Femur (tissue), 1 donor: ENCODE measurements around the gene RABGAP1.
A peak's percentile ranks its signal among the peaks of the same experiment; 100 is the strongest.
"Not testable (repeated sequence)": the region's sequence is repeated elsewhere in the genome, so short reads cannot be mapped to it uniquely, and the experiment has no call there.

Experiments used
- DNase-seq: peaks from one replicate; pipeline ENCODE4 v3.0.0-alpha.2; 2017

Gene RABGAP1

DNA sequence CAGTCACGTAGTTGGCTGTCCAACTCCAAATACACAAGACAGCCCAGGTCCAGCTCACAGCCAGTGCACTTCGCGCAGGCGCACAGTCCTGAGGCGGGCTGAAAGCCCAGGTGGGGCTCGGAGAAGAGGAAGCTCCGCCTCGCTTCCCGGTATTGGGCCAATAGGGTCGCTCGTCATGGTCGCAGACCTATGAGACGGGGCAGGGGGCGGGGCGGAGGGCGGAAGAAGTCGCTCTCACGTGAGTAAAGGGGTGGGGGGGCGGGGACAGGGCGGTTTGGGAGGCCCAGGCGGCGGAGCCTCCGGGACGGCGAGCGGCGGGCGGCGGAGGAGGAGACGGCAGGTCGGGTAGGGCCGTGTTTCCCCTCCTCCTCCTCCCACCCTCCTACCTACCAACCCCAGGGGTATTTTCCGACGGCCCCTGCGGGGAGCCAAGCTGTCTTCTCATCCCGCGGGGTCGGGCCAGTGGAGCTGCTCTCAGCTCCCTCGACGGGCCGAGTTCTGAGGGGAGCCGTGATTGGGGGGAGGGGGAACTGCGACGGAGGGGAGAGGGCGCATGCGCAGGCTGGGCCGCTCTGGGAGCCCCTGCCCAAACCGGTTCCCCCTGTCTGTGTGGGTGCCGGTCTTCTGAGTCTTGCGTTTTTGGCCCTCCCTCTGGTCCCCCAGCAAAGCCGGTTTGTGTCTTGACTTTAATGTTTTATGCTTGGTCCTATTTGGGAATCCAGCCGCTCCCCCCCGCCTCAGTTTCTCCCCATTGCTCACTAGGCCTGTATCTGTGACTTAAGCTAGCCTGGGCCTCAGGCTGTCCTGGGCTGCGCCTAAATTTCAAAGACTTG is at the start of gene RABGAP1:
Gene RABGAP1 (plus strand): TSS at position 272 of the 833 bp plus-strand sequence. CDS start 16,040 bp downstream, outside the sequence.
- peak; percentile 99 for DNase-seq

DNA sequence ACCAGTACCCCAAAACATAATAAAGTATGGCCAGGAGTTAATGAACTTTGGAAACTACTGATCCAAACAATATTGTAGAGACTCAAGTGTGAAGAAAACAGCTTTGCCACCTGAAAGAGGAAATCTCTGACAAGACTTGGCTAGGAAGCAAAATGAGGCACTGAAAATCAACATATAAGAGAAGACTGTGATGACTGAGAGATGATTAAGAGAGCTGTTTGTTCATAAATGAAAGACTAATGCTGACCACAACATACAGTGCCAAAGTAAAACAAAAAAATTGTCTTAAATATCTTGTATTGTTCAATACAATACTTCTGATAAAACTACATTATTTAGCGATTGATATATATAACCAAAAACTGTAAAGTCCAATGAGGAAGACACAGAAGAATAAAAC is 42.9 kb upstream of the RABGAP1 start:
- DNase-seq: no peak

DNA sequence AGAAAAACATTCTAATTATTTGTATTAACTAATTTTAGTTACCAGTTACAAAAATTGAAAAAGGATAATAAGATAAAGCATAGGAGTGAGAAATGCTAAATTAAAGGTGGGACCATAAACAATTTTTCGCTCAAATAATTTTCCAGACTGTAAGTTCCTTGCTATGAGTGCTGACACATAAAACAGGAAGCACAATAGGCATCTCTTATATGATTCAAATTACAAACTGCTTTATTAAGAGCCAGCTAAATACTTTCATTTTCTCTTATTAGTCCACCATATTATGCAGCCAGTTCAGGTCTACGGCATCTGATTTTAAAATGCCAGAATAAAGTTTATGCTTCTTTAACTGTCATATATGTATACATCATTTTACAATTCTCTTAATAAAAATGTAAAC is 40.0 kb upstream of the RABGAP1 start:
- no peak for DNase-seq

DNA sequence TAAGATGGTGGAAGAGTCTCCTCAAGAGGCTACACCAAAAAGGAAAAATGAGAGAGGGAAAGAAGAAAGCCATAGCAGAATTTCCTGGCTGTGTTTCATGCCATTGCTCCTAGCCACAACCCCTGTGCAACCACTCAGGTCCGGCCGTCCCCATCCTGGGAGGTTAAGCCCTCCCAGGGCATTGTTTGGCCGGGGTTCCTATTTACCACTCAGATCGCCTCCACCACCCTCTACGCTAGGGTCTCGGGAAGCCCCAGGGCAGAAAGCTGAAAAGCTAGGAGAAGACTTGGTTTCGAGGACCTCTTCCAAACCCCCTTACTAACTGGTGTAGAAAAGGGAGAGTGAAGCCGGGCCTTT is 36.4 kb upstream of the RABGAP1 start:
- DNase-seq: no peak

DNA sequence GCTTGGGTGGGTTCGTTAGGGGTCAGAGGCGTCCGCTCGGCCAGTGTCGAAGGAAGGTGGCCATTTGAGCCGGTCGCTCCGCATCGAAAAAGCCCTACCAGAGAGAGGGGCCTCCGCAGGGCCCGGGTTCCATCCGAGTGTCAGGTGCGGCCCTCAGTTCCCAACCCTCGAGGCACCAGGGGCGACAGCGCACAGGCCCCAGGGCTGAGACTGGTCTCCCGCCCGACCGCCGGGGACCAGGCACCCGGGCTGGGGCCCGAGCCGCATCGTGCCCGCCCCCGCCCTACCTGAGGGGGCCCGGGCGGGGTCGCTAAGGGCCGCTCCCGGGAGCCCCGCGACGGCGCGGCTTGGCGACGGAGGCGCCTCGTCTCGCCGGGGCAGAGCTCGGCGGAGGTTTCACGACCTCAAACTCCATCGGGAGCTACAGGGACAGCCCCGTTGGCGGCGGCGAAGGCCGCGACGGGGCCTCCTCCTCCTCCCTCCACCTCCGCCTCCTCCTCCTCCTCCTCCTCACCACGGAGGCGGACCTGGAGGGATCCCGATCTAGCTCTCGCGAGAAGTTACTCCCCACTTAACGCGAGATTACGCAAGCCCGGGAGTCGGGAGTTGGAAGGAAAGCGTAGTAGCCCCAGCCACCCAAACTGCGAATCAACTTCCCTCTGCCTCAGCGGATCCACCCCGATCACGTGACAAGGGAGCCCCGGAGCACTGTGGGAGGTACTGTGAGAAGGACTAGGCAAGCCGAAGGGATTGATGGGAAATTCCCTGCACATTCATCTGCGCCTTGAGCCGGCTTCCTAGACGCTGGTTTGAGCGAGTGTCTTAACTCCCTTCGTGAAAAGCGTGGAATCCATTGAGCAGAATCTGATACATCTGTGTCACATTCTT is 35.8 kb upstream of the RABGAP1 start, which contains the start of gene RC3H2:
Gene RC3H2 (minus strand): TSS at position 537 of the 888 bp plus-strand sequence. CDS start 7,850 bp downstream, outside the sequence.
- peak; percentile 99 for DNase-seq

DNA sequence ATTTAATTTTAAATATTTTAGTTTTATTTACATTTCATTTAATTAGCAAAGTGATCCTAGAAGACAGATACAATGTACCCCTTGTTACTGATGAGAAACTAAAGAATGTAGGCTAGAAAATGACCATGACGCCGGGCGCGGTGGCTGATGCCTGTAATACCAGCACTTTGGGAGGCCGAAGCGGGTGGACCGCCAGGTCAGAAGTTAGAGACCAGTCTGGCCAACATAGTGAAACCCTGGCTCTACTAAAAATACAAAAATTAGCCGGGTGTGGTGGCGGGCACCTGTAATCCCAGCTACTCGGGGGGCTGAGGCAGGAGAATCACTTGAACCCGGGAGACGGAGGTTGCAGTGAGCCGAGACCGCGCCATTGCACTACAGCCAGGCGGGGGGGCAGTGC is 34.7 kb upstream of the RABGAP1 start:
- not testable (repeated sequence) for DNase-seq

DNA sequence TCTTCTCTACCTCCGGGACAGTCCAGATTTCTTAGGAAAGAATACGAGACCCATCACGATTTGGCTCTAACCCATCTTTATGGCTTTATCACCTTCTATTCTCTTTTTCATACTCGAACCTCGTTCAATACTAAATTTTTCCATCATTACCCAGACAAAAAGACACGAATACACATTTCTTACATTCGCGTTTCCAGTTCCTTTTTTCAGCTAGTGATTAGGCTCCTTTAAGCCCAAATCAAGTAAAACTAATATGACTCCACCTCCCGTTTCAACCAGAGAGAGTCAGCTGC is 28.2 kb upstream of the RABGAP1 start:
- no peak for DNase-seq

DNA sequence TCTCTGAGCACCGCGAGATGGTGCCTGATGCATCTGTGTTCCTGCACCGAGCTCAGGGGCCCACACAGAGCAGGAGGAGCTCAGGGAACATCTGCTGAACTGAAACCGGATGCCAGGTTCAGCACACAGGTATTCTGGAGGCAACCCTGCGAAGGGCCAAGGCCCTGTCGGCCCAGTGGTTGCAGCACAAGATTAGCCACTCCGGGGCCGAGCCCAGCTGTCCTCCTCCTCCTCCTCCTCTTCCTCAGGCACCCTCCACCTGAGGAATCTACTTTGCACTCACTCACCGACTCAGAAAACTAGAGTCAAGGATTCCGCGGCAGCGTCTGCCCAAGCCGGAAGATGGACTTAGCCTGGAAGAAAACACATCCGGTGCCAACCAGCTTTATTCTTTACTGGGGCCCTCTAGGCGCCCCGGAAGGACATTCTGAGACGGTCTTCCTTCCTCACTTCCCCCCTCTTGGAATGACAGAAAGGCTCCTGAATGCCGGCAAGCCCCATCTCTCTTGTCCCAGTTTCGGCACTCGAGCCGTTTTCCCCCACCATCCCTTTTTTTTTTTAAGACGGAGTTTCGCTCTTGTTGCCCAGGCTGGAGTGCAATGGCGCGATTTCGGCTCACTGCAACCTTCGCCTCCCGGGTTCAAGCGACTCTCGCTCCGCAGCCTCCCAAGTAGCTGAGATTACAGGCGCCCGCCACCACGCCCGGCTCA is 27.7 kb upstream of the RABGAP1 start, which contains the start of gene ZBTB6:
Gene ZBTB6 (minus strand): TSS at position 360 of the 710 bp plus-strand sequence. CDS start 1,251 bp downstream, outside the sequence.
- DNase-seq: peak; percentile 86

DNA sequence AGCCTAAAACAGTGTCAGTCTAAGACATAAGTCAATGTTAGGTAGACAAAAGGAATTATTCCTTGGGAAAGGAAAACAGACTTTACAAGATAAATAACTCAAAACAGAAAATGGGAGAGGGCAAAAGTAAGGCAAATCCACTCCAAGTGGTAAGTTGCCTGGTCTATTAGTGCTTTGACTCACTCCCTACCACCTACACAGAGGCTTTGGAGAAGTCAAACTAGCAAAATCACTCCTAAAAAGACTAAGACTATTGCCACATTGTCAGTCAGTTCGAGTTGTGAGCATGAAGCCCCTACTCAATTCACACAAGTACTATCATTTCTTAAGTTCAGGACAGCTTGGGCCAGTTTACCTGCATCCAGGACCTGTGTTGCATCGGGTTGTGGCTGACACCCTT is 22.5 kb upstream of the RABGAP1 start:
- no peak for DNase-seq

DNA sequence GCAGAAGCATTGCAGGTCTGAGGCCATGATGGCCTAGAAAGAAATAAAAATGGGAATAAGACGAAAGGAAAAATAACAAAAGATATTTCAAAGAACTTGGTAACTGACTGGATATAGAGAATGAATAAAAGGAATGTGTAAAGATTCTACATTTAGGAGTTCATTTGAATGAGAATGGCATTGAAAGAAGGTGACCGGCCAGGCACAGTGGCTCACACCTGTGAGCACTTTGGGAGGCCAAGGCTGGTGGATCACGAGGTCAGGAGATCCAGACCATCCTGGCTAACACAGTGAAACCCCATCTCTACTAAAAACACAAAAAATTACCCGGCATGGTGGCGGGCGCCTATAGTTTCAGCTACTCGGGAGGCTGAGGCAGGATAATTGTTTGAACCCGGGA is 18.1 kb upstream of the RABGAP1 start:
- no peak for DNase-seq

DNA sequence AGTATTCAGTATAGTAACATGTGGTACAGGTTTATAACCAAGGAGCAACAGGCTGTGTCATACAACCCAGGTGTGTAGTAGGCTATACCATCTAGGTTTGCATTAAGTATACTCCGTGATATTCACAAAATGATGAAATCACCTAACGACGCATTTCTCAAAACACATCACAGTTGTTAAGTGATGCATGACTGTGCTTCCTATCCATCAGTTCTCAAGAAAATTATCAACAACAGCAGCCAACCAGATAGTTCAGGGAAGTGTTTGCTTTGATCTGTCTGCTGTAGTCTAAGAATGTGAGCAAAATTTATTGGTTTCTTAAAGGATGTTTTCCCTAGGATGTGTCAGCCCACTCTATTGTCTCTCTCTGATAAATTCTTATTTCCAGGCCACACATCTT is 16.9 kb upstream of the RABGAP1 start:
- no peak for DNase-seq

DNA sequence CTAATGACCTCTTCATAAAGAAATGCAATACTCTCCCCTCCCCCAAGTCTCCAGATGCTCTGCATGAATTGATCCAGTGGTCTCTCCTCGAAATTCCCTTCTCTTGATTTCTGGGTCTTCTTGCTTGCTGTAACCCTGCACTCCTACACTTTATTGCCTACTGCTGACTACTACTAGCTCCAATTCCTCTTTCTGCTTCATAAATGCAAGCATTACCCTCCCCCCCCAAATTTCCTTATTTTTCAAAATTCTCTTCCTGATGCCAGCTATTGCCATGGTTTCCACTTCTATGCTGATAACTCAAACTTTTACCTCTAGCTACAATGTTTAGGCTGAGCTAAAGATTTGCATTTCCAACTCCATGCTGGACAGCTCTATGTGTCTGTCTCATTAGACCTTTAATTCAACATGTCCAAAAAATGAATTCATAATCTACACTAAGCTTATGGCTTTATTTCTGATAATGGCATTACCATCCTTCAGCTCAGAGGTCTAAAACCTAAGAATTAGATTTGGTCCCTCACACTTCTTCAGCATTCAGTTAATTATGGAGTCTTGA is 10.9 kb upstream of the RABGAP1 start:
- DNase-seq: no peak

DNA sequence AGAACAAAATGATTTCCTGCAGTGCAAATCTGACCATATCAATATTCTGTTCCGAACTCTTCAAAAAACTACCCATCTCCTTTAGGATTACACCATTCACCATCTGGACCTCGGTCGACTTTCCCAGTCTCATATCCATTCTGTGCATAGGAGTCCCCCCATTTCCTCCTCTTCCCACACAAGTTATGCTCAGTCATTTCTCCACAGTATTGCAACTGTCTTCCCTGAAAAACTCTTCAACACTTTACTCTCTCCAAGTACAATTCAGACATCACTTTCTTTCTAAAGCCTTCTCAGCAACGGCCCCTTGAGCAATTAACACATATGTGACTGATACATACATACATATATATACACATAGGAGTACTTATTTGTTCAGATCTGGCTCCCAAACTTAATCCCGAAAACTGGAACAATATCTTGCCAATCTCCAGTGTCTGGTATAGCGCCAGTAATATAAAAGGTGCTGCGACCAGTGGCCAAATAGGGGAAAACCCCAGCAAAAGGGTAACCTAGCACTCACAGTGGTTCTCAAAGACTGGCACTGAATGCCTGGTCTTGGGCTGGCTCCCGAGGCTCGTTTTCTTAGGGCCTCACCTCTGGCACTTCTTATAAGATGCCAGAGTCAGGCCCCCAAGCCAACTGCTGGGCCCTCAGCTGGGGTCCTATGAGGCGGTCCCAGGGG is 10.1 kb upstream of the RABGAP1 start:
- no peak for DNase-seq

DNA sequence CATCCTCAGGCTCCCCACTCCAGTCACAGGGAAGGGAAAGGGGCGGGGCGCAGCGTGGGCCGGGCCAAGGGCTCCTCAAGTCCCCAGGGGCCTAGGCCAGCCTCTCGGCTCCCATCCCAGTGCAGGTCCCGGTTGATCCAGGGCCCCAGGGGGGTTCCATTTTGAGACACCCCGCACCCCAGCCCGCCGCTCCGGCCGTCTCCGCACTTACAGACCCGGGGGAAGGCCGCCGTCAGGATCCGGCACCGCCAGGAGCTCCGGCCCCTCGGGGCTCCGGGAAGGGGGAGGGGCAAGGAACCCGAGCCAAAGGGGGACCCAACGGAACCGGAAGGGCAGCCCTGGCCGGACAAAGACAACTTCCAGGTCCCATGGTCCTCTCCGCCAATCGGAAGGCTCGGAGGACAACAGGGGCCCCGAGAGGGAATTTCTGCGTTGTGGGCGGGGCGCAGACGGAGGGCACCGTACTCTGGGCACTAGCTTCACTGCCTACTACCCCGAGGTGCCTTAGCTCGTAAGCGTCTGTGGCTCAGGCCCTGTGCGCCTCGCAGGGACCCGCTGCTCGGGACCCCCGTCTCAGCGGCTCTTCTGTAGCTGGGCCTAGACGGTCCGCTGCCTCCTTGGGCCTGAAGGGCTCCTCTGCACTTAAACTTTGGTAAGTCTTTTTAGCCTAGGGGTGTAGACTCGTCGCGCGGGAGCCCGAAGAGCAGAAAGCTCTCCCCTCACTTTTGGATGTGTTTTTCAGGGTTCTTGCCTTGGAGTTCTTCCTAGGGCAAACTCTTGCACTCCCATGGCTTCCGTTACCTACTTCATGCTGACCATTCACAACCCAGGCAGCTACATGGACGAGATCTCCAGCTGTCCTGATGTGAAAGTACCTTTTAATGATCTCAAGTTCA is 9.3 kb upstream of the RABGAP1 start, which contains the start of gene ZBTB26:
Gene ZBTB26 (minus strand): TSS at position 287 of the 896 bp plus-strand sequence. CDS start 11,578 bp downstream, outside the sequence.
- peak; percentile 96 for DNase-seq

DNA sequence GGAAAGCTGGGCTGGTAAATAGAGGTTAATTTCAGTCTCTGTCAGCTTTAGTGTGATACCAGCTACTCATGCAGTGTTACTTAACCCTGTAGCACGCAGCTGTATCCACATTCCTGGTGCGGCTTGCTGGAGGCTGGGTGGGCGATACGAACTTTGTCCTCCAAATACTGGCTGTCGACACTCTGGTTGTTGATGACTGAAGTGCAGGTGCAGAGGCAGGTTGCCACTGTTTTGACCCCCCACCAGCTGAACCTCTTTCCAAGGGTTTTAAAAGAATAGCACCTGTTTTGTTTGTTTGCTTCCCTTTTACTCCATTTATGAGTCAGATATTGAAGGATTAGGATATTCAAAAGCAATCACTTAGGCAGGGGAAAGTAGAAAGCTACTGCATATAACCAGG is 4.4 kb upstream of the RABGAP1 start:
- no peak for DNase-seq

DNA sequence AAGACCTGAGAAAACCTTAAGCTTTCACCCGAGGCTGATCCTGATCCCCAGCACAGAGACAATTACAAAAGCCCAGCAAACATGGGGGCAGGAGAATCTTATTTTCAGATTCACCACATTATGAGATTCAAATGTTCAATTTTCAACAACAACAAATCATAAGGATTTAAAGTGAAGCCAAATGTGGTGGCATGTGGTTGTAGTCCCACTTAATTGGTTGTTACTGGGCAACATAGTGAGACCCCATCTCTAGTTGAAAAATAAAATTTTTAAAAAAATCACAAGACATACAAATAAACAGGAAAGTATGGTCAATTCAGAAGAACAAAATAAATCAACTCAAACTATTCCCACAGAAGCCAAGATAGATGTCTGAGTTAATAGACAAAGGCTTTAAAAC is 3.9 kb upstream of the RABGAP1 start:
- DNase-seq: no peak

DNA sequence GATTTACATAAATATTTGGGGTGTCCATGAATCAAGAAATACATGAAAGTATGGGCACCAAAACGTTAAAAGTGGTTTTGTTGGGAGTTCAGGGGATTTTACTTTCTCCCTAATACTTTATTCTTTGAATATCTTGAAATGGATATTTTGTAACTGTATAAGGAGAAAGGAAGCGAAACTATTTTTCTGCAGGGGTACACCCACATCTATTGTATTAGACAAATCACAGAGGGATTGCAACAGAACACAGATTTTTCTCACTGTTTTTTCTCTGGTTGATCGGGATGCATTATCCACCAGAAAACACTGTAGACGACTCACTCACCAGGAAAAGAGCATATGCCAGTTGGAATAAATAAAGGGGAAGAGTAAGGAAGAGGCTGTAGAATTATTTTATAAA is 1.2 kb upstream of the RABGAP1 start:
- no peak for DNase-seq

DNA sequence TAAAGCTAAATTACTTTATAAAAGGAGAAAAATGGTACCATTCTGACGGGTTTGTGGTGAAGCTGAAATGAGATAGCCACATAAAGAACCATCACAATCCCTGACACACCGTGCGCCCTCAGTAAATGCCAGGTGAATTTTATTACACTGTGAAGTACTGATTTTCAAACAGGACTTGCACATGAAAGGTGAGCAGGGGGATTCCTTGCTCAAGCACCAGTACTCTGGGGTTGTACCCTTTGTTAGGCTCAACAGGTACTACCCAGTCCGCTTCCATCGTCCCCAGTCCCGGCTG is 419 bp upstream of the RABGAP1 start:
- DNase-seq: no peak

DNA sequence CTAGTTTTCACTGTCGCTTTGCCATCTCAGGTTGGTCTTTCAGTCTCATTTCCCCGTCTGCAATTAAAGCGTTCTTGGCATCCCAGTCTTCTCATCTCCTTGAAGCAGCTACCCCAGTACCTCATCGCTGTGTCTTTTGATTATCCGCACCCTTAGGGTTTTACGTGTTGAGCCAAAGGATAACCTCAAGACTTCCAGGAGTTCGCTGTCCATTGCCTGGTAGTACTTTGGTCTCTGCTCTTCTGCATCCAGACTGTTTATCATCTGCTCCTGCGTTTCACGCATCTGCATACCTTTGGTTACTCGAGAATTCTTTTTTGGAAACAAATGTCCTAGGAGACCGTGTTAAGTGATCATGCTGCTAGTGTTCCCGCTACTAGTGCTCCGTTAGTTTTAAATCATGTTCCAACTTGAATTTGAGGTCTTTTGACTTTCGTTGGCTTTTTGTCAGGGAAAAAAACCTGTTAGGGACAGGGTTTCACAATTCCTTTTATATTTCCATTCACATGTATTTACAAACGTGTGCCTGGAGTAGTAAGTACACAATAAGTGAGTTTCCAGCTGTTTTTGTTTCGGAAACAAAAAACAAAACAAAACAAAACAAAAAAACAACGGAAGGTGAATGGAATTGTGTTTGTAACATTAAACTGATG is 888 bp downstream of the RABGAP1 start:
- DNase-seq: no peak
